ENCODE measurements around the gene PI4K2A.

- TF ChIP-seq CTCF (optimal IDR thresholded peaks at IDR 0.05 in 1 of 3, IDR thresholded peaks at IDR 0.05 in 1 of 3, conservative IDR thresholded peaks at IDR 0.05 in 1 of 3; ENCODE audit: extremely low read depth in 1 of 3, insufficient read depth in 2 of 3, low read length in 3 of 3) (peak in 2 of 3 experiments; percentile 15 to 28), EZH2 (IDR thresholded peaks at IDR 0.05; ENCODE audit: low read length) (no peak)
Observed at GRCh38 chr10:97723001-97723400, 82.5 kb downstream of the PI4K2A start.

All from keratinocyte (primary cell).